K562 (cell line): ENCODE results near the gene POMGNT1. TPM values are rescaled to one million over a fixed set of nuclear protein-coding genes. Genes with fewer than 3 reads are reported as not detected.

Experiments used
- CBX2 ChIP-seq: fragments of 200-600 bp; sonication (generic); IDR thresholded peaks from one replicate; pipeline ENCODE4 v1.6.1; 2012; ENCODE audit warnings: mild to moderate bottlenecking, low read length, inconsistent platforms; ENCODE audit not compliant: insufficient read depth, poor library complexity, severe bottlenecking
- GTF2F1 ChIP-seq: IDR thresholded peaks from 2 replicates; pipeline ENCODE4 v1.6.1; 2011; ENCODE audit warnings: low read depth, low read length, improper control_type of control experiment
- MAZ ChIP-seq, 2 experiments: fragments of 450-650 bp in 1 of 2; sonication (generic) in 1 of 2; formaldehyde crosslinking; IDR thresholded peaks in 1 of 2; conservative IDR thresholded peaks in 1 of 2; 2 replicates each; pipeline versions ENCODE4 v1.4.0 to v1.5.0; 2020; ENCODE audit warnings: mild to moderate bottlenecking in 1 of 2, missing genetic modification reagents in 1 of 2
- MXI1 ChIP-seq: IDR thresholded peaks from 2 replicates; pipeline ENCODE4 v1.6.1; 2011; ENCODE audit warnings: low read depth, mild to moderate bottlenecking, improper control_type of control experiment, low read length
- SMAD1 ChIP-seq: fragments of 150-350 bp; IDR thresholded peaks from 2 replicates; pipeline ENCODE4 v1.6.1; 2014; ENCODE audit warnings: low read length, low read depth; ENCODE audit not compliant: partially characterized antibody
- YY1 ChIP-seq, 3 experiments: IDR thresholded peaks; 2 replicates each; pipeline ENCODE4 v1.6.1; 2011; ENCODE audit warnings: low read length in 2 of 3, mild to moderate bottlenecking in 2 of 3, moderate library complexity in 2 of 3, borderline replicate concordance in 1 of 3, control low read depth in 1 of 3, low read depth in 1 of 3; ENCODE audit not compliant: insufficient read depth in 3 of 3, insufficient replicate concordance in 2 of 3, control insufficient read depth in 1 of 3, insufficient read length in 1 of 3; ENCODE audit errors: extremely low read depth in 1 of 3
- polyA plus RNA-seq, 8 experiments: library from polyadenylated mRNA; depleted of rRNA in 4 of 8; stranded (reverse) in 5 of 8; unstranded in 3 of 8; fragments of >200 nt; fragmentation: Nextera tagmentation in 2 of 8; fragmentation: Illumina TruSeq in 1 of 8; extraction: Ambion mirVana in 2 of 8; extraction: Trizol in 1 of 8; gene quantifications; 2 replicates each; pipeline versions ENCODE4 v1.2.1 to v1.2.3, GENCODE V29; 2011 to 2014; ENCODE audit warnings: inconsistent platforms in 1 of 8, missing spikeins in 1 of 8
- total RNA-seq, 7 experiments: library from RNA; depleted of rRNA in 6 of 7; stranded (reverse); fragments of >200 nt in 6 of 7; fragmentation: Illumina TruSeq in 2 of 7; extraction: Trizol in 2 of 7; gene quantifications; 2 replicates each; pipeline versions ENCODE4 v1.2.1 to v1.2.3, GENCODE V29; 2011 to 2021; ENCODE audit warnings: low replicate concordance in 1 of 7
- TF ChIP-seq, protein P1 (sequence below): fragments of 250-450 bp; sonication (Bioruptor Pico); IDR thresholded peaks from 2 replicates; pipeline ENCODE4 v1.8.0; 2021; ENCODE audit warnings: borderline replicate concordance, mild to moderate bottlenecking, moderate library complexity; ENCODE audit not compliant: poor library complexity, severe bottlenecking
- TF ChIP-seq, protein P2 (sequence below), 2 experiments: fragments of 450-650 bp in 1 of 2; sonication (generic) in 1 of 2; formaldehyde crosslinking in 1 of 2; IDR thresholded peaks in 1 of 2; conservative IDR thresholded peaks in 1 of 2; 2 replicates each; pipeline versions ENCODE4 v1.6.1 to v1.8.1; 2016 to 2023; ENCODE audit warnings: mild to moderate bottlenecking in 2 of 2, moderate library complexity in 2 of 2, inconsistent platforms in 1 of 2, missing genetic modification reagents in 1 of 2
- TF ChIP-seq, protein P3 (sequence below): fragments of 450-650 bp; IDR thresholded peaks from 2 replicates; pipeline ENCODE4 v1.6.1; 2016; ENCODE audit warnings: borderline replicate concordance
- TF ChIP-seq, protein P4 (sequence below): sonication (generic); formaldehyde crosslinking; IDR thresholded peaks from 2 replicates; pipeline ENCODE4 v1.8.0; 2022; ENCODE audit warnings: mild to moderate bottlenecking, missing genetic modification reagents
- TF ChIP-seq, protein P5 (sequence below): IDR thresholded peaks from 2 replicates; pipeline ENCODE4 v1.6.1; 2014; ENCODE audit warnings: antibody characterized with exemption
- TF ChIP-seq, protein P6 (sequence below): fragments of 250-450 bp; sonication (Bioruptor Pico); IDR thresholded peaks from 2 replicates; pipeline ENCODE4 v1.8.0; 2021; ENCODE audit warnings: moderate library complexity, mild to moderate bottlenecking, inconsistent platforms
- TF ChIP-seq, protein P7 (sequence below): fragments of 250-450 bp; sonication (Bioruptor Pico); IDR thresholded peaks from 2 replicates; pipeline ENCODE4 v1.9.0; 2021; ENCODE audit warnings: mild to moderate bottlenecking

The POMGNT1 gene
- total and polyA plus RNA-seq, 9 of the 15 experiments (the other 6 are each of a cell fraction or from before 2014, with no cell fraction given) = 14.1 to 58.9 (median 37.8) TPM

DNA sequence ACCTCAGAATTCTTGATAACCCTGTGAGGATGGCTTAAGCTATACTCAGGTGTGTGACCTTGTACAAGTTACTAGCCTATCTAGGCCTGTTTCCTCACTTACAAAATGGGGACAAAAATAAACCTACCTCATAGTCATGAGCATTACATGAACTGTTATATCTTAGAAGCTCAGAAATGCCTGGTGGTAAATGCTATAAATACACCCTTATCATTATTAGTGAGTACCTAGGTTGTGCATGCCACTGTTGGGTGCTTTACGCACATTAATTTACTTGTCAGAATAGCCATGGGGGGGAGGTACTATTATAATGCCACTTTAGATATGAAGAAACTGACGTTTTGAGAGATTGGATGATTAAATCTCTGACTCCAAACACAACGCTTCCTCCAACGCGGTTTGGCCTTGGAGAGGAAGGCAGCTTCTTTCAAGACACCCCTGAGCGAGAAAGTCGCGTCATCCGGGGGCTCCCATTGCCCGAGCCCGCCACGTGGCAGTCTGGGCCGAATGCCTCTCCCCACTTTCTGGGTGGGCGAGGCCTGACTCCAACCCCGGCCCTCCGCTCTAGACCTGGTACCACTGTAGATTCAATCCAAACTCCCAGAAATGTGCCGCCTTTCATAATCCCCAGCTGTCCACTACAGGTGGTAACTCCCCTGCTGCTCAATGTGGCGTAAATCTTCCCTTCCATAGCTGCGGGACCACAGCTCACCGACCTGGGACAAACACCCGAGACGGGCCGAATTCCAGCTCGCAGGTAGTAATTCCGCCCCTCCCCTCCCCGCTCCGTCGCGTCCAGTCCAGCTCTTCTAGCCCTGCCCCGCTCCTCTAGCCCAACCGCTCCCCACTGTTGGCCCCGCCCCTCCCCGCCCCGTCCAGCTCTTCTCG is 48.6 kb upstream of the POMGNT1 start (continued):
- TF ChIP-seq, protein P1, sequence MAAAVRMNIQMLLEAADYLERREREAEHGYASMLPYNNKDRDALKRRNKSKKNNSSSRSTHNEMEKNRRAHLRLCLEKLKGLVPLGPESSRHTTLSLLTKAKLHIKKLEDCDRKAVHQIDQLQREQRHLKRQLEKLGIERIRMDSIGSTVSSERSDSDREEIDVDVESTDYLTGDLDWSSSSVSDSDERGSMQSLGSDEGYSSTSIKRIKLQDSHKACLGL (CRISPR knock-in tag) = peak; percentile 60
- TF ChIP-seq YY1 (IDR thresholded peaks at IDR 0.05; ENCODE audit: borderline replicate concordance in 1 of 3, control insufficient read depth in 1 of 3, extremely low read depth in 1 of 3, insufficient read depth in 3 of 3, insufficient read length in 1 of 3, insufficient replicate concordance in 2 of 3, low read depth in 1 of 3, low read length in 2 of 3) (peak in 2 of 3 experiments; percentile 15 to 16), MAZ (CRISPR knock-in tag; conservative IDR thresholded peaks at IDR 0.05 in 1 of 2, IDR thresholded peaks at IDR 0.05 in 1 of 2) (peak; percentile 53 to 72), GTF2F1 (no peak), MXI1 (peak; percentile 69; the same call in 1 of the 2 replicates), SMAD1 (peak; percentile 34), CBX2 (no peak)
- TF ChIP-seq, protein P2, sequence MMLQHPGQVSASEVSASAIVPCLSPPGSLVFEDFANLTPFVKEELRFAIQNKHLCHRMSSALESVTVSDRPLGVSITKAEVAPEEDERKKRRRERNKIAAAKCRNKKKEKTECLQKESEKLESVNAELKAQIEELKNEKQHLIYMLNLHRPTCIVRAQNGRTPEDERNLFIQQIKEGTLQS (IDR thresholded peaks at IDR 0.05) = peak; percentile 41; the same call in 1 of the 2 replicates
- TF ChIP-seq, protein P2 (CRISPR knock-in tag; conservative IDR thresholded peaks at IDR 0.05) = no peak
- TF ChIP-seq, protein P3, sequence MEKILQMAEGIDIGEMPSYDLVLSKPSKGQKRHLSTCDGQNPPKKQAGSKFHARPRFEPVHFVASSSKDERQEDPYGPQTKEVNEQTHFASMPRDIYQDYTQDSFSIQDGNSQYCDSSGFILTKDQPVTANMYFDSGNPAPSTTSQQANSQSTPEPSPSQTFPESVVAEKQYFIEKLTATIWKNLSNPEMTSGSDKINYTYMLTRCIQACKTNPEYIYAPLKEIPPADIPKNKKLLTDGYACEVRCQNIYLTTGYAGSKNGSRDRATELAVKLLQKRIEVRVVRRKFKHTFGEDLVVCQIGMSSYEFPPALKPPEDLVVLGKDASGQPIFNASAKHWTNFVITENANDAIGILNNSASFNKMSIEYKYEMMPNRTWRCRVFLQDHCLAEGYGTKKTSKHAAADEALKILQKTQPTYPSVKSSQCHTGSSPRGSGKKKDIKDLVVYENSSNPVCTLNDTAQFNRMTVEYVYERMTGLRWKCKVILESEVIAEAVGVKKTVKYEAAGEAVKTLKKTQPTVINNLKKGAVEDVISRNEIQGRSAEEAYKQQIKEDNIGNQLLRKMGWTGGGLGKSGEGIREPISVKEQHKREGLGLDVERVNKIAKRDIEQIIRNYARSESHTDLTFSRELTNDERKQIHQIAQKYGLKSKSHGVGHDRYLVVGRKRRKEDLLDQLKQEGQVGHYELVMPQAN = peak; percentile 80; the same call in 1 of the 2 replicates
- TF ChIP-seq, protein P4, sequence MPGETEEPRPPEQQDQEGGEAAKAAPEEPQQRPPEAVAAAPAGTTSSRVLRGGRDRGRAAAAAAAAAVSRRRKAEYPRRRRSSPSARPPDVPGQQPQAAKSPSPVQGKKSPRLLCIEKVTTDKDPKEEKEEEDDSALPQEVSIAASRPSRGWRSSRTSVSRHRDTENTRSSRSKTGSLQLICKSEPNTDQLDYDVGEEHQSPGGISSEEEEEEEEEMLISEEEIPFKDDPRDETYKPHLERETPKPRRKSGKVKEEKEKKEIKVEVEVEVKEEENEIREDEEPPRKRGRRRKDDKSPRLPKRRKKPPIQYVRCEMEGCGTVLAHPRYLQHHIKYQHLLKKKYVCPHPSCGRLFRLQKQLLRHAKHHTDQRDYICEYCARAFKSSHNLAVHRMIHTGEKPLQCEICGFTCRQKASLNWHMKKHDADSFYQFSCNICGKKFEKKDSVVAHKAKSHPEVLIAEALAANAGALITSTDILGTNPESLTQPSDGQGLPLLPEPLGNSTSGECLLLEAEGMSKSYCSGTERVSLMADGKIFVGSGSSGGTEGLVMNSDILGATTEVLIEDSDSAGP = 0 out of 2 replicates have a peak, but pooled peaks have one; percentile 29
- TF ChIP-seq, protein P5, sequence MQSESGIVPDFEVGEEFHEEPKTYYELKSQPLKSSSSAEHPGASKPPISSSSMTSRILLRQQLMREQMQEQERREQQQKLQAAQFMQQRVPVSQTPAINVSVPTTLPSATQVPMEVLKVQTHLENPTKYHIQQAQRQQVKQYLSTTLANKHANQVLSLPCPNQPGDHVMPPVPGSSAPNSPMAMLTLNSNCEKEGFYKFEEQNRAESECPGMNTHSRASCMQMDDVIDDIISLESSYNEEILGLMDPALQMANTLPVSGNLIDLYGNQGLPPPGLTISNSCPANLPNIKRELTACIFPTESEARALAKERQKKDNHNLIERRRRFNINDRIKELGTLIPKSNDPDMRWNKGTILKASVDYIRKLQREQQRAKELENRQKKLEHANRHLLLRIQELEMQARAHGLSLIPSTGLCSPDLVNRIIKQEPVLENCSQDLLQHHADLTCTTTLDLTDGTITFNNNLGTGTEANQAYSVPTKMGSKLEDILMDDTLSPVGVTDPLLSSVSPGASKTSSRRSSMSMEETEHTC = no peak
- TF ChIP-seq, protein P6, sequence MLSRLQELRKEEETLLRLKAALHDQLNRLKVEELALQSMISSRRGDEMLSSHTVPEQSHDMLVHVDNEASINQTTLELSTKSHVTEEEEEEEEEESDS (CRISPR knock-in tag) = no peak
- TF ChIP-seq, protein P7, sequence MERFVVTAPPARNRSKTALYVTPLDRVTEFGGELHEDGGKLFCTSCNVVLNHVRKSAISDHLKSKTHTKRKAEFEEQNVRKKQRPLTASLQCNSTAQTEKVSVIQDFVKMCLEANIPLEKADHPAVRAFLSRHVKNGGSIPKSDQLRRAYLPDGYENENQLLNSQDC (CRISPR knock-in tag) = no peak
